Measurements from ENCODE around the gene FAM117A. TPM values are rescaled to one million over a fixed set of nuclear protein-coding genes. Genes with fewer than 3 reads are reported as not detected.
A peak's percentile ranks its signal among the peaks of the same experiment; 100 is the strongest.

FAM117A gene
- total RNA-seq, 1 donor from 2014 or later, result 5.2 TPM

GRCh38 chr17:49688848-49689247 lies 75.1 kb downstream of the FAM117A start:
- Histone ChIP-seq H3K27ac (ENCODE audit: low read depth, low read length) (no peak overlapping the region), H3K4me3 (ENCODE audit: low read length in 3 of 3) (no peak overlapping the region), H3K36me3 (ENCODE audit: control insufficient read depth in 3 of 3, insufficient read depth in 3 of 3, low read length in 3 of 3) (no peaks in the 10 kb centered on the region), H3K4me1 (ENCODE audit: control insufficient read depth in 3 of 3, insufficient read depth in 3 of 3, low read length in 3 of 3) (peaks cover 14 to 22% (median 15%) of the 10 kb centered on the region in 3 donors), H3K9ac (ENCODE audit: low read depth in 1 of 3, low read length in 3 of 3) (no peak overlapping the region), H3K27me3 (ENCODE audit: control insufficient read depth in 3 of 3, insufficient read depth in 3 of 3, low read length in 3 of 3) (peaks cover 0 to 2% (median 0%) of the 10 kb centered on the region in 3 donors), H3K9me3 (ENCODE audit: control insufficient read depth in 3 of 3, low read length in 3 of 3) (no peaks in the 10 kb centered on the region)

- H3K27me3 ChIP-seq (ENCODE audit: control insufficient read depth in 3 of 3, insufficient read depth in 3 of 3, low read length in 3 of 3), result peaks cover 0 to 2% (median 0%) of the 10 kb centered on the region in 3 donors
- H3K4me1 ChIP-seq (ENCODE audit: control insufficient read depth in 3 of 3, insufficient read depth in 3 of 3, low read length in 3 of 3), result peaks cover 14 to 22% (median 15%) of the 10 kb centered on the region in 3 donors
- no peaks in the 10 kb centered on the region for H3K9me3 ChIP-seq (ENCODE audit: control insufficient read depth in 3 of 3, low read length in 3 of 3)
- no peak overlapping the region for H3K9ac ChIP-seq (ENCODE audit: low read depth in 1 of 3, low read length in 3 of 3)
- H3K4me3 ChIP-seq (ENCODE audit: low read length in 3 of 3), result no peak overlapping the region
- H3K27ac ChIP-seq (ENCODE audit: low read depth, low read length), result peak overlapping the region; percentile 60
- H3K36me3 ChIP-seq (ENCODE audit: control insufficient read depth in 3 of 3, insufficient read depth in 3 of 3, low read length in 3 of 3), result no peaks in the 10 kb centered on the region
Observed at GRCh38 chr17:49687878-49688491, 75.9 kb downstream of the FAM117A start.

- Histone ChIP-seq H3K4me1 (ENCODE audit: control insufficient read depth in 3 of 3, insufficient read depth in 3 of 3, low read length in 3 of 3) (peaks cover 7 to 9% (median 8%) of the 10 kb centered on the region in 3 donors), H3K9me3 (ENCODE audit: control insufficient read depth in 3 of 3, low read length in 3 of 3) (no peaks in the 10 kb centered on the region), H3K36me3 (ENCODE audit: control insufficient read depth in 3 of 3, insufficient read depth in 3 of 3, low read length in 3 of 3) (no peaks in the 10 kb centered on the region), H3K9ac (ENCODE audit: low read depth in 1 of 3, low read length in 3 of 3) (no peak overlapping the region), H3K4me3 (ENCODE audit: low read length in 3 of 3) (no peak overlapping the region), H3K27ac (ENCODE audit: low read depth, low read length) (no peak overlapping the region), H3K27me3 (ENCODE audit: control insufficient read depth in 3 of 3, insufficient read depth in 3 of 3, low read length in 3 of 3) (peaks cover 0 to 2% (median 0%) of the 10 kb centered on the region in 3 donors)
Observed at GRCh38 chr17:49681106-49681979, 82.6 kb downstream of the FAM117A start.

- H3K27ac ChIP-seq (ENCODE audit: low read depth, low read length), result no peak overlapping the region
- H3K9me3 ChIP-seq (ENCODE audit: control insufficient read depth in 3 of 3, low read length in 3 of 3), result no peaks in the 10 kb centered on the region
- no peak overlapping the region for H3K9ac ChIP-seq (ENCODE audit: low read depth in 1 of 3, low read length in 3 of 3)
- peaks cover 17 to 18% (median 17%) of the 10 kb centered on the region in 3 donors for H3K4me1 ChIP-seq (ENCODE audit: control insufficient read depth in 3 of 3, insufficient read depth in 3 of 3, low read length in 3 of 3)
- no peak overlapping the region for H3K4me3 ChIP-seq (ENCODE audit: low read length in 3 of 3)
- H3K27me3 ChIP-seq (ENCODE audit: control insufficient read depth in 3 of 3, insufficient read depth in 3 of 3, low read length in 3 of 3), result peaks cover 0 to 2% (median 0%) of the 10 kb centered on the region in 3 donors
- H3K36me3 ChIP-seq (ENCODE audit: control insufficient read depth in 3 of 3, insufficient read depth in 3 of 3, low read length in 3 of 3), result peaks cover 0 to under 1% (median 0%) of the 10 kb centered on the region in 3 donors
Observed at GRCh38 chr17:49680314-49680713, 83.6 kb downstream of the FAM117A start.

- Histone ChIP-seq H3K36me3 (ENCODE audit: control insufficient read depth in 3 of 3, insufficient read depth in 3 of 3, low read length in 3 of 3) (peaks cover 0 to 10% (median 2%) of the 10 kb centered on the region in 3 donors), H3K27ac (ENCODE audit: low read depth, low read length) (peak within 1 kb of the TSS; percentile 100), H3K9me3 (ENCODE audit: control insufficient read depth in 3 of 3, low read length in 3 of 3) (no peaks in the 10 kb centered on the region), H3K4me3 (ENCODE audit: low read length in 3 of 3) (peak within 1 kb of the TSS; percentile 78 to 86 (median 79)), H3K27me3 (ENCODE audit: control insufficient read depth in 3 of 3, insufficient read depth in 3 of 3, low read length in 3 of 3) (no peaks in the 10 kb centered on the region), H3K9ac (ENCODE audit: low read depth in 1 of 3, low read length in 3 of 3) (peak within 1 kb of the TSS; percentile 63 to 91 (median 84)), H3K4me1 (ENCODE audit: control insufficient read depth in 3 of 3, insufficient read depth in 3 of 3, low read length in 3 of 3) (peaks cover 22 to 28% (median 24%) of the 10 kb centered on the region in 3 donors)
Observed at GRCh38 chr17:49677933-49678847, 85.7 kb downstream of the FAM117A start, which contains the start of gene SPOP. TSS of gene SPOP (minus strand) at chr17:49678097. CDS start at chr17:49622810, 55,287 bp downstream.

- Histone ChIP-seq H3K9ac (ENCODE audit: low read depth in 1 of 3, low read length in 3 of 3) (peak overlapping the region; percentile 63 to 91 (median 84)), H3K36me3 (ENCODE audit: control insufficient read depth in 3 of 3, insufficient read depth in 3 of 3, low read length in 3 of 3) (peaks cover 0 to 10% (median 2%) of the 10 kb centered on the region in 3 donors), H3K4me1 (ENCODE audit: control insufficient read depth in 3 of 3, insufficient read depth in 3 of 3, low read length in 3 of 3) (peaks cover 22 to 28% (median 24%) of the 10 kb centered on the region in 3 donors), H3K27ac (ENCODE audit: low read depth, low read length) (peak overlapping the region; percentile 100), H3K27me3 (ENCODE audit: control insufficient read depth in 3 of 3, insufficient read depth in 3 of 3, low read length in 3 of 3) (no peaks in the 10 kb centered on the region), H3K4me3 (ENCODE audit: low read length in 3 of 3) (peak overlapping the region; percentile 78 to 86 (median 79)), H3K9me3 (ENCODE audit: control insufficient read depth in 3 of 3, low read length in 3 of 3) (no peaks in the 10 kb centered on the region)
Observed at GRCh38 chr17:49677134-49677932, 86.6 kb downstream of the FAM117A start.

GRCh38 chr17:49676276-49676868 lies 87.6 kb downstream of the FAM117A start:
- Histone ChIP-seq H3K27ac (ENCODE audit: low read depth, low read length) (peak overlapping the region; percentile 100), H3K4me1 (ENCODE audit: control insufficient read depth in 3 of 3, insufficient read depth in 3 of 3, low read length in 3 of 3) (peaks cover 22 to 28% (median 24%) of the 10 kb centered on the region in 3 donors), H3K9ac (ENCODE audit: low read depth in 1 of 3, low read length in 3 of 3) (peak overlapping the region; percentile 63 to 91 (median 84))

GRCh38 chr17:49674507-49674906 lies 89.4 kb downstream of the FAM117A start:
- Histone ChIP-seq H3K9me3 (ENCODE audit: control insufficient read depth in 3 of 3, low read length in 3 of 3) (no peaks in the 10 kb centered on the region), H3K4me3 (ENCODE audit: low read length in 3 of 3) (no peak overlapping the region), H3K4me1 (ENCODE audit: control insufficient read depth in 3 of 3, insufficient read depth in 3 of 3, low read length in 3 of 3) (peaks cover 27 to 31% (median 30%) of the 10 kb centered on the region in 3 donors), H3K27ac (ENCODE audit: low read depth, low read length) (no peak overlapping the region), H3K36me3 (ENCODE audit: control insufficient read depth in 3 of 3, insufficient read depth in 3 of 3, low read length in 3 of 3) (peaks cover 0 to 10% (median 2%) of the 10 kb centered on the region in 3 donors), H3K9ac (ENCODE audit: low read depth in 1 of 3, low read length in 3 of 3) (peak overlapping the region in 1 of 3 donors; percentile 19), H3K27me3 (ENCODE audit: control insufficient read depth in 3 of 3, insufficient read depth in 3 of 3, low read length in 3 of 3) (no peaks in the 10 kb centered on the region)

More at GRCh38 chr17:49676276-49676868, 87.6 kb downstream of the FAM117A start:
- peak overlapping the region; percentile 78 to 86 (median 79) for H3K4me3 ChIP-seq (ENCODE audit: low read length in 3 of 3)
- H3K9me3 ChIP-seq (ENCODE audit: control insufficient read depth in 3 of 3, low read length in 3 of 3), result no peaks in the 10 kb centered on the region
- H3K36me3 ChIP-seq (ENCODE audit: control insufficient read depth in 3 of 3, insufficient read depth in 3 of 3, low read length in 3 of 3), result peaks cover 0 to 10% (median 2%) of the 10 kb centered on the region in 3 donors
- H3K27me3 ChIP-seq (ENCODE audit: control insufficient read depth in 3 of 3, insufficient read depth in 3 of 3, low read length in 3 of 3), result no peaks in the 10 kb centered on the region
